ENCODE results near the gene MEIS2.

The MEIS2 gene

DNA sequence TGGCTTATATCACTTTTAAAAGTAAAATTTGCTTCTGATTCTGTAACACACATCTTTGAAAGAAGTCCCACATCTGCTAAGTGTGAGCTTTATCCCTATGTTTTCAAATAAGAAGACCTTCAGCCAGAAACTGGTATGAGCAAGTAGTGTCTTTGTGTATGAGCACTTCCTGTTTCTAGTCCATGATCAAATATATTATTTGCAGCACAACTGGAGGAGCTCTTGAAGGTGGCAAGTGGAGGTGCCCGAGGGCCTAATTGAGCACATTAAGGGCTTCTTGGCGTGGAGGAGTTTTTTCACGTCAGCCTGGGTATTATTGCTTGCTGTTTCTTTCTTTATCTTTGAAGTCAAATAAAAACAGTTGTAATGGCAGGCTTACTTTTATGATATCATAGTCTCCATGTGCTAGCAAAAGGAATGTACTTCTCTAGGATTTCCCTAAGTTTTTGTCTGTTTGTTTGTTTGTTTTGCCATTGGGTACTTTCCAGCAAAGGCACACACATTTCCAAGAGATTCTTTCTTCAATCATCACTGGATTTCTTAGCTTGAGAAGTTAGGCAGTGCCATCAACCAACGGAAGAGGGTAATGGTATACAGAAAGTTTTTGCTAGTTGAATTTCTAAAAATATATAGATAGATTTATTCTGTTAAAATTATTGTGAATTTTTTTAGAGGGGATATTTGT is 68.1 kb downstream of the MEIS2 start:
- DNase-seq (ENCODE audit: insufficient read length) (no peak), FAIRE-seq (peak; percentile 83)
- TF ChIP-seq POLR2AphosphoS5 (IDR thresholded peaks at IDR 0.05; ENCODE audit: low read depth, low read length) (no peak), POLR2A (IDR thresholded peaks at IDR 0.05; ENCODE audit: low read depth, low read length) (no peak), TAF1 (IDR thresholded peaks at IDR 0.05; ENCODE audit: borderline replicate concordance, low read depth, low read length) (no peak)

DNA sequence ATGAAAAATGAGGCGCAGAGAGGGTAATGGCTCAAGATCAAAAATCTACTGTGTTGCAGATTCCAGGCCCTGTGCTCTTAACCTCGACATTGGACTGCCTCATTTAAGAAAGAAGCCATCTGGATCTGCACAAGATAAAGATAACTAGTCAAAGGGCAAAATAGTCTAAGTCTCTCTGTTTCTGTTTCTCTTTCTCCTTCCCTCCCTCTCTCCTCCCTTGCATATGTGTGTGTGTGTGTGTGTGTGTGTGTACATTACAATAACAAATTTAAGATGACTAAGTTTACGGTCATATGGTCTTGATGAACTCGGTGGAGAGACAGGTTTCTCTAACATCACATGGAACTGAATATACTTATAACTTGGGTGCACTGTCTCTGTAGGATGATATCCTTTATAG is 69.2 kb downstream of the MEIS2 start:
- peak; percentile 64 for FAIRE-seq
- no peak for DNase-seq (ENCODE audit: insufficient read length)
- no peak for TF ChIP-seq TAF1 (IDR thresholded peaks at IDR 0.05; ENCODE audit: borderline replicate concordance, low read depth, low read length)
- TF ChIP-seq POLR2AphosphoS5 (IDR thresholded peaks at IDR 0.05; ENCODE audit: low read depth, low read length) = no peak
- no peak for TF ChIP-seq POLR2A (IDR thresholded peaks at IDR 0.05; ENCODE audit: low read depth, low read length)

DNA sequence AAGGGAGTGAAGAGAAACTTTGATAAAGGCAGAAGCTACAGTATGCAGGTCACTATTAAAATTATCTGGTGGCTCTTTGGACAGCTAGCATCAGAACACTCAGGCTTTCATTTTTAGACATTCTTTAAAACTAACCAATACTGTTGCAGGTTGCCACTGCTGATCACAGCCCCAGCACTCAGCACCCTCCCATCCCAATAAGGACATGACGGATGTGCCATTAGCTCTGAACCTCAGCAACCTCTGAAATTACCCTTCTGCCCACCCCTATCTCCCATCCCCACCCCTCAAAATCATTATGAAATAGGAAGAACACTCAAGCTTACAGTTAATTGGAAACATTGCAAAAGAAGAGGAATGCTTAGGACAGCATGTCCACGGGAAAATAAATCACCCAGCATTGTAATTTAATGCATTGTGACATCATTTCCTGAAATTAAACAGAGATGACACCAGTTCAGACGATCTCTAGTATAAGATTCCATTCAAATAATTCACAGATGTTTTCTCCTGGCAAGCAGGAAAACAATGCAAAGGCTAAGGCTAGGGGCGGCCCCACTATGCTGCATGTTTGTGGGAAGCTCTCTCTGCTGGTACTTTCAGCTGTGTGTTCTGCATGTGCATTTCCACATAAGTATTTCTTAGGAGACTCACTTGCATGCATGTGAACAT is 71.6 kb downstream of the MEIS2 start:
- DNase-seq (ENCODE audit: insufficient read length) (no peak), FAIRE-seq (peak; percentile 75)
- TF ChIP-seq POLR2AphosphoS5 (IDR thresholded peaks at IDR 0.05; ENCODE audit: low read depth, low read length) = no peak
- no peak for TF ChIP-seq TAF1 (IDR thresholded peaks at IDR 0.05; ENCODE audit: borderline replicate concordance, low read depth, low read length)
- no peak for TF ChIP-seq POLR2A (IDR thresholded peaks at IDR 0.05; ENCODE audit: low read depth, low read length)

DNA sequence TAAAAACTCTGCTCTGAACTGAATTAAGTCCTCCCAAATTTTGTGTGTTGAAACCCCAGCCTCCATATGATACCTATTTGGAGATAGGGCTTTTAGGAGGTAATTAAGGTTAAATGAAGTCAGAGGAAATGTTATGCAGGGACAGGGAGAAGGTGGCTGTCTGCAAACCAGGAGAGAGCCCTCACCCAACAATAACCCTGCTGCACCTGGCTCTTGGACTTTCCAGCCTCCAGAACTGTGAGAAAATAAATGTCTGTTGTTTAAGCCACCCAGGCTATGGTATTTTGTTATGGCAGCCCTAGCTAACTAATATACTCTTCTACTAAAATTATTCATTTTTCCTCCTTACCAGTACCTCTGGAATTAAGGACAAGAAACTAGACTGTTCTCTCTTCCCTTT is 79.5 kb downstream of the MEIS2 start:
- FAIRE-seq (no peak), DNase-seq (ENCODE audit: insufficient read length) (no peak)
- no peak for TF ChIP-seq POLR2A (IDR thresholded peaks at IDR 0.05; ENCODE audit: low read depth, low read length)
- TF ChIP-seq TAF1 (IDR thresholded peaks at IDR 0.05; ENCODE audit: borderline replicate concordance, low read depth, low read length) = no peak
- TF ChIP-seq POLR2AphosphoS5 (IDR thresholded peaks at IDR 0.05; ENCODE audit: low read depth, low read length) = no peak

DNA sequence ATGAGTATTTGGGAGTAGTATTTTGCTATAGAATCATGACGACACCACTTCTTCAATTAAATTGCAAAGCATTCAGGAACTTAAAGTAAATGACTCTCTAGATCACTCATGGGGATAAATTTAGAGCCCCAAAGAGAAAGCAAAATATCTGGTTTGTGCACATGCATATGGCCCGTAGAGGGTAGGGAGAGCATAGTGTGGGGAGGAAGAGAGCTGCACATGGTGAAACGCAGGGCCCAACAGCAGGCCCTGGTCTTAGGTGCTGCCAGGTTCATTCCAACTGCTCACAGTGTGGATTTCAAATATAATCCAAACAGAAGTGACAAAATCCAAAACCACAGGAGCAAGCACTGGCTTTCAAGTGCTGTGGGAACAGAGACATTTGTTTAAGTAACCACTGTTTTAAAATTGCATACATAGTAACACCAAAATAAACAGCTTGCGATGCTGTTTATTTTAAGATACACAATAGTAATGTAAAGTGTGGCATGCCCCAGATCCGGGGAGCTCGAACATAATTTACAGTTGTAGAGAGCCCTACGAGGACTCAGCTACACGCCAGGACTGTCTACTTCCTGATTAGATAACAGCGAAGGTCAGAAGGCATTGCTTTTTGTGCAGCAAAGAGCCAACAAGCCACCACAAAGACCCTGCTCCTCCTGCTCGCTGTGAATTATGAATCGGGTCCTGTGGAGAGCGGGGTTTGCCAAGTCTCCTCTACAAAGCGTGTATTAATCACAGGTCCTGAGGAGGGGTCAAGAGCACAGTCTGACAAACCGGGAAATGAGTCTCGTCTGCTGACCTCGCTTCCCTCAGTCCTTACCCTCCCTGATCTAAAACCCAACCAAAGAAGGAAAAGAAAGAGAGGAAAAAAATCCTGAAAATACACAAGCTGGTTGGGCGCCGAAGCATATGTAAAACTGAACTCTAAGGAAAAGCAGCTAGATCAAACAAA is 80.6 kb downstream of the MEIS2 start:
- DNase-seq (ENCODE audit: insufficient read length) (no peak), FAIRE-seq (peak; percentile 33)
- TF ChIP-seq POLR2AphosphoS5 (IDR thresholded peaks at IDR 0.05; ENCODE audit: low read depth, low read length) (no peak), POLR2A (IDR thresholded peaks at IDR 0.05; ENCODE audit: low read depth, low read length) (no peak), TAF1 (IDR thresholded peaks at IDR 0.05; ENCODE audit: borderline replicate concordance, low read depth, low read length) (no peak)

DNA sequence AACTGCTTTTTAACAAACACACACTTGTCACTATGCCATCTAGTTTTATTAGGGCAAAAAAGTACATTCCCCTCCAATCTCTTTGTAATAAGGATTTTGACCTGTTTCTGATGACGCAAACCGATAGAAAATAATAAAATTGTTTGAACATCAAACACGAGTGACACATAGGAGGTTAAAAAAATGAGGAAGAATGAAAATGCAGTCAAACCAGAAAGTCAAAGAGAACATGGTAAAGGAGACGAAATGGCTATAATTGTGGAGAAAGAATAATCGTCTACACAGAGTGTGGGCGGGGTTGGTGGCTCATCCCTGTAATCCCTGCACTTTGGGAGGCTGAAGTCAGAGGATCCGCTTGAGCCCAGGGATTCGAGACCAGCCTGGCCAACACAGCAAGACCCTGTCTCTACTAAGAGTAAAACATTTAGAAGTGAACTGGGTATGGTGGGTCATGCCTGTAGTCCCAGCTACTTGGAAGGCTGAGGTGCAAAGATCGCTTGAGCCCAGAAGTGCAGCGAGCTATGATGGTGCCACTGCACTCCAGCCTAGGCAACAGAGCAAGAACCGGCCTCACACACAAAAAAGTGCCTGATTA is 83.2 kb downstream of the MEIS2 start:
- no peak for DNase-seq (ENCODE audit: insufficient read length)
- peak; percentile 72 for FAIRE-seq
- no peak for TF ChIP-seq POLR2AphosphoS5 (IDR thresholded peaks at IDR 0.05; ENCODE audit: low read depth, low read length)
- TF ChIP-seq TAF1 (IDR thresholded peaks at IDR 0.05; ENCODE audit: borderline replicate concordance, low read depth, low read length) = no peak
- TF ChIP-seq POLR2A (IDR thresholded peaks at IDR 0.05; ENCODE audit: low read depth, low read length) = no peak

DNA sequence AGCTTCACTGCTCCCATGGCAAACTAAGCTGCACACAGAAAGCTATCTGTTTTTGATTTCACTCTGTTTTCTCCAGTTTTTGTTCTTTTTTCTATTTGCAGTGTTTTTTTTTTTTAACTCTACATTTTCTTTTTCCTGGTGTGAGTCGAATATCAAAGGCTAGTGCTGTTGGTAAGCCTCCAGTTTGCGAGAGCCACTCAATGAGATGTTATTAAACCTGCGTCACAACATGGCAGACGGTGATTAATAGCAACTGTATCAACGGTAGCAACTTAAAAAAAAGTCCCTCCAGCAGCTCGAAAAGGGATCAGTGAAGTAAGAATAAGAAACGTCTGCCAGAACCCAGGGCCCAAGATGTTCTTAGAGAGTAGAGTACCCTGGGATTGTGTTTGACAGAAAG is 84.1 kb downstream of the MEIS2 start:
- TF ChIP-seq TAF1 (IDR thresholded peaks at IDR 0.05; ENCODE audit: borderline replicate concordance, low read depth, low read length) (no peak), POLR2A (IDR thresholded peaks at IDR 0.05; ENCODE audit: low read depth, low read length) (no peak), POLR2AphosphoS5 (IDR thresholded peaks at IDR 0.05; ENCODE audit: low read depth, low read length) (no peak)
- FAIRE-seq (no peak), DNase-seq (ENCODE audit: insufficient read length) (no peak)

DNA sequence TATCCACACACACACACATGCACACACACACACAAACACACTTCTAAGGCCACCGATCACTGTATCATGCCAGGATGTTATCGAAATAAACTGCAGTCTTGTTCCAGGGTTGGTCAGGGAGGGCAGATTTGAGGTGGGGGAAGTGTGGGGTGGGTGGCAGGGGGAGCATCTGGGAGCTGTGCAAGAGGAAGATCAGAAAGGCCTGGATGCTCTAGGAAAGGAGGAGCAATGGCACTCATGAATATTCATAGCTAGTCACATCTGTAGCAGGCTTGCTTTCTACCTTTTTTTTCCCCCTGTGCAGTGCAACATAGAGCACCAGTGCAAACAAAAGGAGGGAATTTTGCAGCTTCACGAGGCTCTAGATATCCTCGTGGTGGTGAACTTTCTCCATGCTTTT is 84.9 kb downstream of the MEIS2 start:
- DNase-seq (ENCODE audit: insufficient read length) (no peak), FAIRE-seq (peak; percentile 76)
- TF ChIP-seq POLR2A (IDR thresholded peaks at IDR 0.05; ENCODE audit: low read depth, low read length) (no peak), TAF1 (IDR thresholded peaks at IDR 0.05; ENCODE audit: borderline replicate concordance, low read depth, low read length) (no peak), POLR2AphosphoS5 (IDR thresholded peaks at IDR 0.05; ENCODE audit: low read depth, low read length) (no peak)

DNA sequence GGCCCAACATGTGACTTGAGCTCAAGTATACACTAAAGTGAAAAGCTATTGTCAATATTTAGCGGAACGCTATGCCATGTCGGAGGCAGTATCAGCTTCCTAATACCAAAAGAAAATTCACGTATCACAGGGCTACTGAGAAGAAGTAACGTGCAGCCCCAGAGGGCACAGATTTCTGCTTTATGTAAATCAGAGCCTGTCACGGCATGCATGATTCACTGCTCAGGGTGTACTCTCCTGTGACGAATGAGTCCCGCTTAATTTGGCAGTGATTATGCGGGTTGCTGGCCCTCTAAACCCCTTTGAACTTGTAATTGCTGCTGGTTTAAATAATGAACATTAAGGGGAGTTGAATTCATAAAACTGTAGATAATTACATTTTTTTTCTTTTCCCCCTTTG is 85.3 kb downstream of the MEIS2 start:
- FAIRE-seq = peak; percentile 76
- no peak for DNase-seq (ENCODE audit: insufficient read length)
- no peak for TF ChIP-seq POLR2AphosphoS5 (IDR thresholded peaks at IDR 0.05; ENCODE audit: low read depth, low read length)
- no peak for TF ChIP-seq POLR2A (IDR thresholded peaks at IDR 0.05; ENCODE audit: low read depth, low read length)
- TF ChIP-seq TAF1 (IDR thresholded peaks at IDR 0.05; ENCODE audit: borderline replicate concordance, low read depth, low read length) = no peak

DNA sequence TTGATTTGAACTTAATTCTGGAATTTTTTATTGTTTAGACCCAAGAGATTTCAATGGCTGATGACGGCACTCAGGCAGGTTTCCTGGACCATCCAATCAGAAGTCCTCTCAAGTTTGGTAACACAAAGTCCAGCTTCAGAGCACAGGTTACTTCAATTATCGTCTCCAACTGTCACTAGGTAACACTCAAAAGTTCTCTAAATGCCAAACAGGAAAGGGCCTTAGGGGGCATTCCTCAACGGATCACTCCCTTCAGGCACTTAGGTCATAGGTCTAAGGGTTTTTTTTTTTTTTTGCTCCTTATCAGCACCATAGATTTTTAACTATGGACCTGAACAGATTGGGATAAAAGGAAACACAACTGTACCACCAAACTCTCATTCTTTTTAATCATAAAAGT is 85.8 kb downstream of the MEIS2 start:
- TF ChIP-seq POLR2AphosphoS5 (IDR thresholded peaks at IDR 0.05; ENCODE audit: low read depth, low read length) (no peak), TAF1 (IDR thresholded peaks at IDR 0.05; ENCODE audit: borderline replicate concordance, low read depth, low read length) (no peak), POLR2A (IDR thresholded peaks at IDR 0.05; ENCODE audit: low read depth, low read length) (no peak)
- FAIRE-seq (no peak), DNase-seq (ENCODE audit: insufficient read length) (no peak)

DNA sequence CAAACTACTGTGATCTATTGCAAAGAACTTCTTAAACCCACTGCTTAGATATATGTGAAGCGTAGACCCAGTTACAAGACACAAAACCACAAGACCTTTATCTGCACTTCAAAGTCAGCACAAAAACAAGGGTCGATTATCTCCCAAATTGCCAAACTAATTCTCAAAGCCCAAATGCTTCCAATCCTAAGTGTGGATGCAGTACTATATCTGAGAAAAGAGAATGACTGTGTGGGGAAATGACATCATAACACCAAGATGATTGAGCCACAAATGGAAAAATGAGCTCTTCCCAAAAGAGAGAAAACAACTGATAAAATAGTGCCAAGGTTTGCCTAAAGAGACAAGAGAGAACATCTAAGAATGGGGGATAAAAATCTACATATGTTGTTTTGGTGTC is 86.2 kb downstream of the MEIS2 start:
- DNase-seq (ENCODE audit: insufficient read length) = no peak
- TF ChIP-seq TAF1 (IDR thresholded peaks at IDR 0.05; ENCODE audit: borderline replicate concordance, low read depth, low read length) (no peak), POLR2A (IDR thresholded peaks at IDR 0.05; ENCODE audit: low read depth, low read length) (no peak), POLR2AphosphoS5 (IDR thresholded peaks at IDR 0.05; ENCODE audit: low read depth, low read length) (no peak)
- FAIRE-seq = no peak

Measured in GM12892 (cell line).